Epithelial cell of proximal tubule (primary cell): ENCODE results near the gene DENND4A. TPM values are rescaled to one million over a fixed set of nuclear protein-coding genes. Genes with fewer than 3 reads are reported as not detected.
"Not testable (repeated sequence)": the region's sequence is repeated elsewhere in the genome, so short reads cannot be mapped to it uniquely, and the experiment has no call there.

ENCODE experiments used
- DNase-seq: peaks from one replicate; pipeline ENCODE4 v3.0.0-alpha.2; 2011; ENCODE audit warnings: low read depth
- H3K4me3 ChIP-seq: 2 replicates; pipeline ENCODE4 v1.5.1; 2011; ENCODE audit warnings: low read depth, mild to moderate bottlenecking, low read length
- CTCF ChIP-seq: conservative IDR thresholded peaks from 2 replicates; pipeline ENCODE4 v1.5.1; 2012; ENCODE audit warnings: low read depth, mild to moderate bottlenecking, low read length
- total RNA-seq: library from RNA; depleted of rRNA; stranded (reverse); fragments of >200 nt; gene quantifications from 2 replicates; pipeline ENCODE4 v1.2.3, GENCODE V29; 2015

DENND4A gene
- total RNA-seq, 1 donor from 2014 or later = 5.2 TPM

GRCh38 chr15:65787260-65787659, 4.8 kb downstream of the DENND4A start:
- H3K4me3 ChIP-seq = no peak overlapping the region
- DNase-seq = no peak
- no peak for TF ChIP-seq CTCF

- TF ChIP-seq CTCF = no peak
- H3K4me3 ChIP-seq = no peak overlapping the region
- DNase-seq = no peak
Measured at GRCh38 chr15:65785151-65785550, 6.9 kb downstream of the DENND4A start.

- H3K4me3 ChIP-seq = no peak overlapping the region
- DNase-seq = no peak
- no peak for TF ChIP-seq CTCF
Measured at GRCh38 chr15:65783872-65784271, 8.2 kb downstream of the DENND4A start.

GRCh38 chr15:65782096-65782495, 10.0 kb downstream of the DENND4A start:
- H3K4me3 ChIP-seq = no peak overlapping the region
- no peak for TF ChIP-seq CTCF
- no peak for DNase-seq

- DNase-seq, H3K4me3 ChIP-seq: not testable (repeated sequence)
Measured at GRCh38 chr15:65778701-65779100, 13.4 kb downstream of the DENND4A start.

- no peak for DNase-seq
- TF ChIP-seq CTCF = no peak
- H3K4me3 ChIP-seq = no peak overlapping the region
Measured at GRCh38 chr15:65778269-65778668, 13.8 kb downstream of the DENND4A start.

GRCh38 chr15:65777843-65778242, 14.2 kb downstream of the DENND4A start:
- TF ChIP-seq CTCF = no peak
- no peak for DNase-seq
- no peak overlapping the region for H3K4me3 ChIP-seq

- no peak for DNase-seq
- TF ChIP-seq CTCF = no peak
- H3K4me3 ChIP-seq = no peak overlapping the region
Measured at GRCh38 chr15:65777053-65777452, 15.0 kb downstream of the DENND4A start.
